Smooth muscle cell of the brain vasculature (primary cell): ENCODE data around the gene MSANTD1.

Experiments
- DNase-seq: peaks from one replicate; pipeline ENCODE4 v3.0.0-alpha.2; 2012; ENCODE audit warnings: low read depth, low spot score

Gene MSANTD1

GRCh38 chr4:3215733-3216132 is 33.2 kb upstream of the MSANTD1 start:
- DNase-seq: no peak

GRCh38 chr4:3217266-3217665 is 31.7 kb upstream of the MSANTD1 start:
- no peak for DNase-seq

- DNase-seq: no peak
These were observed 31.2 kb upstream of the MSANTD1 start for GRCh38 chr4:3217771-3218170.

- DNase-seq: no peak
These were observed 29.9 kb upstream of the MSANTD1 start for GRCh38 chr4:3218824-3219760.

GRCh38 chr4:3219761-3220475 is 29.0 kb upstream of the MSANTD1 start:
- no peak for DNase-seq

GRCh38 chr4:3220476-3221183 is 28.3 kb upstream of the MSANTD1 start:
- no peak for DNase-seq

GRCh38 chr4:3221184-3221494 is 27.8 kb upstream of the MSANTD1 start:
- DNase-seq: no peak

- no peak for DNase-seq
These were observed 27.0 kb upstream of the MSANTD1 start for GRCh38 chr4:3221996-3222395.

- no peak for DNase-seq
These were observed 25.6 kb upstream of the MSANTD1 start for GRCh38 chr4:3223346-3223745.

GRCh38 chr4:3223956-3224748 is 24.8 kb upstream of the MSANTD1 start:
- no peak for DNase-seq

- DNase-seq: no peak
These were observed 23.7 kb upstream of the MSANTD1 start for GRCh38 chr4:3225071-3225850.

GRCh38 chr4:3225936-3226335 is 23.0 kb upstream of the MSANTD1 start:
- DNase-seq: no peak

- DNase-seq: no peak
These were observed 22.5 kb upstream of the MSANTD1 start for GRCh38 chr4:3226467-3226866.

- DNase-seq: no peak
These were observed 22.0 kb upstream of the MSANTD1 start for GRCh38 chr4:3226944-3227343.

GRCh38 chr4:3227878-3228675 is 20.9 kb upstream of the MSANTD1 start:
- DNase-seq: no peak

- no peak for DNase-seq
These were observed 20.1 kb upstream of the MSANTD1 start for GRCh38 chr4:3228881-3229280.

GRCh38 chr4:3229328-3229727 is 19.6 kb upstream of the MSANTD1 start:
- no peak for DNase-seq

- DNase-seq: no peak
These were observed 19.0 kb upstream of the MSANTD1 start for GRCh38 chr4:3229964-3230363.

- DNase-seq: no peak
These were observed 17.5 kb upstream of the MSANTD1 start for GRCh38 chr4:3231471-3231870.

GRCh38 chr4:3232001-3232400 is 17.0 kb upstream of the MSANTD1 start:
- DNase-seq: no peak
